GM21526 (cell line): ENCODE results near the gene TRIM2.
"Not testable (repeated sequence)": the region's sequence is repeated elsewhere in the genome, so short reads cannot be mapped to it uniquely, and the experiment has no call there.

Source experiments
- ATAC-seq: cut with Tn5 transposase; IDR thresholded peaks from one replicate; pipeline ENCODE4 v1.9.1; 2021; ENCODE audit warnings: moderate library complexity; ENCODE audit not compliant: unreplicated experiment, low FRiP score

The TRIM2 gene

GRCh38 chr4:153204247-153204671 is at the start of gene TRIM2:
TSS of gene TRIM2 (plus strand) at chr4:153204443. CDS start at chr4:153204531, 88 bp downstream.
- no peak for ATAC-seq

DNA sequence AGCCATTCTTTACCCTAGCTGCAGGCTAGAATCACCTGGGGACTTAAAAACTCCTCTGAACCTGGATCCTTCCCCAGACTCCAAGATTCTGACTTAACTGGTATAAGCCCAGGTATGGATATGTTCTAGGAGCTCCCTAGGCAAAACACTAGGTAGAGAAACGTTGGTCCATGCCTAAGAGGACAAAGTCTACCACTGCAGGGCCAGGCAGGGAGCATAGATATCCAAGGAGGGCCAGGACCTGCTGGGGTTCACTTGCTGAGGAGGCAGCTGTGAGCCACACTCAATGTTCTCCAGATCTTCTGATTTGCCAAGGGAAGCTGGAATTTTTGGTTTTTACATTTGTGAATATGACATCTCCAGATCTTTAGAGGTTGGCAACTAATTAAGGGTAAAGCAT is 48.6 kb upstream of the TRIM2 start:
- no peak for ATAC-seq

- no peak for ATAC-seq
These were observed 48.0 kb upstream of the TRIM2 start for GRCh38 chr4:153156263-153156662.

DNA sequence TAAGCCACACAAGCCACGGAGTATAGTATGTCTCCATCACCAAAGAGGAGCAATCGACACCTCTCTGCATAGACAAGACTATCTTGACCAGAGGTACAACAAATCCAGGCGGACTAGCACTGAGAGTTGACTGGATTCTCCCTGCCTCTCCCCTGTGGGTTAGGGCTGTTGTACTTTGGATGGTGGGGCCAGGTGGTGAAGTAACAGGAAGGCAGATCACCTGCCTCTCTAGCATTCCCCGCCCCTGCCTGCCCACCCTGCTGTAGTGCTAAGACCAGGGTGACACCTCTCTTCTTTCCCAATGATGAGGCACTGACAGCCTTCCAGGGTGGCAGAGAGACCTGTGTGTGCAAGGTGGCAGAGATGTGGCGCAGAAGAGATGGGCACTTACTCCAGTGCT is 47.5 kb upstream of the TRIM2 start:
- no peak for ATAC-seq

- no peak for ATAC-seq
These were observed 45.2 kb upstream of the TRIM2 start for GRCh38 chr4:153159016-153159415.

- ATAC-seq: no peak
These were observed 44.5 kb upstream of the TRIM2 start for GRCh38 chr4:153159728-153160221.

- no peak for ATAC-seq
These were observed 43.4 kb upstream of the TRIM2 start for GRCh38 chr4:153160821-153161220.

GRCh38 chr4:153161226-153161963 is 42.8 kb upstream of the TRIM2 start:
- no peak for ATAC-seq

- not testable (repeated sequence) for ATAC-seq
These were observed 39.0 kb upstream of the TRIM2 start for GRCh38 chr4:153165236-153165635.

- ATAC-seq: no peak
These were observed 37.3 kb upstream of the TRIM2 start for GRCh38 chr4:153166716-153167501.

DNA sequence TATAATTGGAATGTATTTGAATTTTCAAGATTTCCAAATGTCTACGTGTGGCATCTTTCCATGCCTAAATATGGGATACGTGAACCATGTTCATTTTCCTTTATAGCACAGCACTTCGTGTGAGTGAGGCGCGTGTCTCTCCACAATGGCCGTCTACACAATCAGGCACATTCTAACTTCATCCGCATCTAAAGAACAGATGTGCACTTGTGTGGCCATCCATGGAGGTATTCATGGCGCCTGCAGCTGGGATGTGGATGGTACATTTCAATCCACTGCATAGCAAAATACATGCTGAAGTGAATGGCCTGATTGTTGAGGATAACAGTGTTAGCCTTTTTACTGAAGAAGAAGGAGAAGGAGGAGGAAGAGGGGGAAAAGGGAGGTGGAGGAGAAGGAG is 34.5 kb upstream of the TRIM2 start:
- ATAC-seq: no peak

DNA sequence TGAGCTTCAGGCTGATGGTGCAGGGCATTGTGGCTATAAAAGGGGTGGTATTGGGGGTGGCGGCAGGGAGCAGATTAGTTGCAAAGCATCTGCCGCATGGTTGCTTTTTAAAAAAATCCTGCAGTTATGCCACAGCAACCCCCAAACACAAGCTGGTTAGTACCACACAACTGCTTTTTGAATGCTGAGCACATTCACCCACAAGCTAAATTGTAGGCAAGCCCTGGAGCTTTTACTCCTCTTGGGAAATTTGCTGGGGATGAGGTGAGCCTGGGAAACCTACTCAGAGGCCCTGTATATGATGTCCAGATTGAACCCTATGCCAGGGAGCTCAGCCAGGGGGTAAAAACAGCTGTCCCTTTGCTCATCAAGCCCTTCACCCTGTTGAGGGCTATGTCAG is 33.8 kb upstream of the TRIM2 start:
- ATAC-seq: no peak

DNA sequence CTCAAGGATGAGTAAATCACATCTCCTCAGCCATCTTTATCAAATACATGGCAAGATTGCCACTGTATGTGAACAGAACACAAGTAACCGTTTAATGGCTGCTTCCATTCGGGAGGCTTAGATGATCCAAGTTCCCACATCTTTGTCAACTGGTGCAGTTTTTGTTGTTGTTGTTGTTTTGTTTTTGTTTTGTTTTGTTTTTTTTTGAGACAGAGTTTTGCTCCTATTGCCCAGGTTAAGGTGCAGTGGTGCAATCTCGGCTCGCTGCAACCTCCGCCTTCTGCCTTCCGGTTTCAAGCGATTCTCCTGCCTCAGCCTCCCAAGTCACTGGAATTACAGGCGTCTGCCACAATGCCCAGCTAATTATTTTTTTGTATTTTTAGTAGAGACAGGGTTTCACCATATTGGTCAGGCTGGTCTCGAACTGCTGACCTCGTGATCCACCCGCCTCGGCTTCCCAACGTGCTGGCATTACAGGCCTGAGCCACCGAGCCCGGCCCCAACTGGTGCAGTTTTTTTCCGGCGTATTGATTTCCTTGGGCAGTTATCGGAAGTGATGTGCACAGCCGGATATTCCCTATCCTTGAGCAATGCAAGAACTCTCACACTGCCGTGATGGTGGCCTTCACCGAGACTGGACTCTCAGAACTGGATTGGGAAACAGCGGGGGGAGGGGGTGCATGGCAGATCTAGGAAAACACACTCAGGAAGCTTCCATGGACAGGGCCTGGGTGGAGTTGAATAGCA is 29.2 kb upstream of the TRIM2 start:
- ATAC-seq: no peak

DNA sequence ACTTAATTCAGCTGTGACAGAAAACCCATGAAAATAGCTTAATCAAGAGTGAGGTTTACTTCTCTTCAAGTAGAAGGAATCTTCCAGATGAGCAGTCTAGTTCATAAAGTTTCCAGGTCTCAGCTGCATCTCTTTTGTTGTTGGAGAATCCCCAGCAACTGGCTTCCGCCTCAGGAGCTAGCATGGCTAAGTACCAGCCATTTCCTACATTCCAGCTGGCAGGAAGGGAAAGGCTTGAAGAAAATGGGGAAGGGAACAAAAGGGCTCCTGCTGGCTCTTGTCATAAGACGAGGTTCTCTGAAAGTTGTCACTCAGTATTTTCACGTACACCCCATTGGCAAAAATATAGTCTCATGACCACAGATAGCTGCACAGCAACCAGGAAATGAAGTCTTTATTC is 27.3 kb upstream of the TRIM2 start:
- ATAC-seq: no peak

- no peak for ATAC-seq
These were observed 26.4 kb upstream of the TRIM2 start for GRCh38 chr4:153177841-153178240.

- ATAC-seq: no peak
These were observed 25.1 kb upstream of the TRIM2 start for GRCh38 chr4:153179100-153179499.

- ATAC-seq: no peak
These were observed 22.9 kb upstream of the TRIM2 start for GRCh38 chr4:153181293-153181692.

DNA sequence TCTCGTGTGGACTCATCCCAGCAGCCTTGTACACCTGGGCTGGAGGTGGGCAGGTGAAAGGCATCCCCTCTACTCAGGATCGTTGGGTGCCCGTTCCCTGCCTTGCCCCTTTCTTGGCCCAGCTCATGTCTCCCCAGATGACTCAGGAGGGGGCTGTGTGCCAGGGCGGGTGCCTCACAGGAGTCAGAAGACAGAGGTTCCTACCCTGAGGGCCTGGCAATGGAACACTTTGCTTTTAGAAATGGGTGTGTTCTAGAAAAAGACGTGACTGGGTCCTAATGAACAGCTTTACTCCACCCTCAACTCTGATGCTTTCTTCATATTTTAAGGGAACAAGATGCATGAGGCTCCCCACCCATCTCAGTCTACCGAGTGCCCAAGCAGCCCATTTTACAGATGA is 22.5 kb upstream of the TRIM2 start:
- no peak for ATAC-seq

GRCh38 chr4:153183146-153183545 is 21.1 kb upstream of the TRIM2 start:
- ATAC-seq: no peak

GRCh38 chr4:153185331-153185852 is 18.9 kb upstream of the TRIM2 start:
- no peak for ATAC-seq
